ENCODE results near the gene C2orf68. TPM values are rescaled to one million over a fixed set of nuclear protein-coding genes. Genes with fewer than 3 reads are reported as not detected.

The C2orf68 gene
- total and polyA plus RNA-seq, 2 of the 13 experiments (the other 11 are each of a cell fraction or from before 2014, with no cell fraction given) = 47.1 to 77.4 TPM

GRCh38 chr2:85561280-85562212, 50.3 kb downstream of the C2orf68 start, which contains the start of gene GGCX (continued):
- TF ChIP-seq AGO1 (IDR thresholded peaks at IDR 0.05; ENCODE audit: low read depth, low read length, poor library complexity, severe bottlenecking) (peak; percentile 77), GATA4 (IDR thresholded peaks at IDR 0.05; ENCODE audit: borderline replicate concordance, low read depth) (peak; percentile 64; the same call in 1 of the 2 replicates), ZSCAN29 (CRISPR knock-in tag; conservative IDR thresholded peaks at IDR 0.05) (peak; percentile 72; the same call in 1 of the 2 replicates), ZFP36L1 (CRISPR knock-in tag; IDR thresholded peaks at IDR 0.05) (0 out of 2 replicates have a peak, but pooled peaks have one; percentile 68), ATF3 (CRISPR knock-in tag; IDR thresholded peaks at IDR 0.05) (0 out of 2 replicates have a peak, but pooled peaks have one; percentile 39), THYN1 (CRISPR knock-in tag; IDR thresholded peaks at IDR 0.05; ENCODE audit: borderline replicate concordance, low read depth) (no peak), ZNF121 (CRISPR knock-in tag; IDR thresholded peaks at IDR 0.05) (0 out of 2 replicates have a peak, but pooled peaks have one; percentile 27), EP300 (IDR thresholded peaks at IDR 0.05; ENCODE audit: low read depth in 2 of 2, low read length in 2 of 2) (peak; percentile 35 to 56; a peak in 3 of 4 replicates), EP300 (CRISPR knock-in tag; IDR thresholded peaks at IDR 0.05; ENCODE audit: borderline replicate concordance) (peak; percentile 10; the same call in 1 of the 2 replicates), ZNF251 (CRISPR knock-in tag; IDR thresholded peaks at IDR 0.05) (no peak), TAF15 (IDR thresholded peaks at IDR 0.05; ENCODE audit: low read depth, low read length, poor library complexity, severe bottlenecking) (peak; percentile 80), HOXA3 (CRISPR knock-in tag; IDR thresholded peaks at IDR 0.05) (peak; percentile 82), IRF9 (CRISPR knock-in tag; IDR thresholded peaks at IDR 0.05; ENCODE audit: borderline replicate concordance) (peak; percentile 74; the same call in 1 of the 2 replicates), ZEB1 (IDR thresholded peaks at IDR 0.05; ENCODE audit: insufficient replicate concordance, low read depth) (peak; percentile 76), TOPORS (CRISPR knock-in tag; IDR thresholded peaks at IDR 0.05) (no peak), UBTF (CRISPR knock-in tag; IDR thresholded peaks at IDR 0.05) (peak; percentile 76), ZNF430 (CRISPR knock-in tag; IDR thresholded peaks at IDR 0.05) (peak; percentile 77)
